Measurements from ENCODE around the gene SPECC1. TPM values are rescaled to one million over a fixed set of nuclear protein-coding genes. Genes with fewer than 3 reads are reported as not detected.
"Not testable (repeated sequence)": the region's sequence is repeated elsewhere in the genome, so short reads cannot be mapped to it uniquely, and the experiment has no call there.

The SPECC1 gene
- total RNA-seq, 1 donor: 48.4 TPM

DNA sequence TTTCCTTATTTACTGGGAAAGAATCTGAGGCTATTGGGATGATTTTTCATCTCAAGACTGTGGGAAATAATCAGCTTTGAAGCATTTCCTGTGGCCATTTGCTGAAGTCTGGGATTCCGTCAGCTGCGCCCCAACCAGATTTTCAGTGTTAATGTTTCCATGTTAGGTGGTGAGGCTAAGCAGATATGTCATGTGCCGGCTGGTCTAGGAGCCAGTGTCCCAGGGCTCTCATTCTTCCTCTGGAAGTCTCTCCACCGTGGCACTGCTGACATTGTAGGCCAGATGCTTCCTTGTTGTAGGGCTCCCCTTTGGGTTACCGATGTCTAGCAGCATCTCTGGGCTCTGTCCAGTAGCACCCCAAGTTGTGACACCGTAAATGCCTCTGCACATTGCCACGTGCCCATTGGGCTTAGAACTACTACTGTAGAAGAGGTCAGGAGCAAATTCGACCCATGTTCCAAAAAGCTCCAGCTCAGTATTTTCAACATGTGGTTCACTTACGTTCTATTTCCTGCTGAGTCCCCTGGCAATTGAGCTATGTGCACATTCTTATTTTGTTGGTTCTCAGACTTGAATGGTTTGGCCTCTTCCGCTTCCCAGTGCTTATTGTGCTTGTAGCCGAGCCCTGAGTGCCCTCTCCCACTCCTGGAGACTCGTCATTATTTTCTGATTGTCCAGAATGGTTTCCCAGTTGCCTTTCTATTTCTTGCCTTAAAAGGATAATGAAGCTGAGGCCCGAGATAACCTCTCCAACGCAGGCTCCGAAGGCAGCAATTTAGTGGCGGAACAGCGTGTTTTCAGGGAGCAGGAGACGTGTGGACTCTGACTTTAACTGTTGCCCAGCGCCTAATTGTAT lies 82.2 kb downstream of the SPECC1 start:
- Histone ChIP-seq H3K4me1 (ENCODE audit: insufficient read depth, low read length) (peaks cover 7% of the 10 kb centered on the region), H3K9me3 (ENCODE audit: low read depth, low read length) (no peaks in the 10 kb centered on the region), H3K4me3 (ENCODE audit: low read length) (no peak overlapping the region), H3K27me3 (ENCODE audit: insufficient read depth, low read length) (no peaks in the 10 kb centered on the region)

DNA sequence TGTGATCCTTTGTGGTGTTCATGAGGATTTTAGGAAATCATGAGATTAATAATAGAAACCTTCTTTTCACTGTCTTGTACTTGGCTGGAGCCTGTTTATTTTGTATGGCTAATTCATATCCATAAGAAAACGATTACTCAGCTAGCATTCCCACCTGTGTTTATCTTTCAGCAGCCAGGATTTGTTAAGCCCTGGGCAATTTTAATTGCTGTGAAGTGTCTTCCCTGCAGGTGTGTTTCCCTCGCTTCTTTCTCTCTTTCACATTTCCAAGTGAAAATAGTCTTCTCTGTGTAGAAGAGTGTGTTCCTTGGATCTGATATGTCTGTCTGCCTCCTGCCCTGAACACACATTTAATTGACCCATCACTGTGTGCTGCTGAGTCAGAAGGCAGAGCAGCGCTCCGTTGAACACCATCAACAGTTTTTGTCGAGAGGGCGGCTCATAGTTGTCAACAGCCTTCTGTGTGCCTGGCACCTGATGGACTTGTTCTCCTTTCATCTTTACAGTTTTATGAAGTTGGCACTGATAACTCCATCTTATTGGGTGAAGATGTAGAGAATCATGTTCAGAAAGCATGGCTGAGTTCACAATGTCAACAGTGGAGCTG lies 83.2 kb downstream of the SPECC1 start:
- Histone ChIP-seq H3K27me3 (ENCODE audit: insufficient read depth, low read length) (no peaks in the 10 kb centered on the region), H3K4me1 (ENCODE audit: insufficient read depth, low read length) (peaks cover 7% of the 10 kb centered on the region), H3K9me3 (ENCODE audit: low read depth, low read length) (no peaks in the 10 kb centered on the region)

DNA sequence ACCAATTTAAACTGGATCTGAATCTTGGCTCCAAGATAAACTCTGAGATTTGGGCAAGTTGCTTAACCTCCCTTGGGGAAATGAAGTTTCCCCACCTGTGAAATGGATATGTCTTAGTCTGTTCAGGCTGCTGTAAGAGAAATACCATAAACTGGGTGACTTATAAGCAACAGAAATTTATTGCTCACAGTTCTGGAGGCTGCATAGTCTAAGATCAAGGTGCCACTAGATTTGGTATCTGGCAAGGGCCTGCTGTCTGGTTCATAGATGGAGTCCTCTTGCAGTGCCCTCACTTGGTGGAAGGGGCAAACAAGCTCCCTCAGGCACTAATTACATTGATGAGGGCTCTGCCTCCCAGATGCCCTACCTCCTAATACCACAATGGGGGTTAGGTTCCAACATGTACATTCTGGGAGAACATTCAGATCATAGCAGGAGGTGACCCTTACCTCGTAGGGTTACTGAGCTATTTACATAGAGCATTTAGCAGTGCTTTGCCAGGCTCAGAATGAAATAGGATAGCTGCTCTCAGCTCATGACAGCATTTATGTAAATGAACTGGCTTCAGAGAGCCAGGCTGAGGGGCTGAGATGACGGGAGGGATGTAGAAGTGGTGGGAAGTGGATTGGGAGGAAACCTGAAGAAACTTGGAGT lies 83.9 kb downstream of the SPECC1 start:
- no peaks in the 10 kb centered on the region for H3K27me3 ChIP-seq (ENCODE audit: insufficient read depth, low read length)
- H3K4me3 ChIP-seq (ENCODE audit: low read length): no peak overlapping the region
- peaks cover 7% of the 10 kb centered on the region for H3K4me1 ChIP-seq (ENCODE audit: insufficient read depth, low read length)

More for the DNA sequence above, 83.2 kb downstream of the SPECC1 start:
- H3K4me3 ChIP-seq (ENCODE audit: low read length): no peak overlapping the region

DNA sequence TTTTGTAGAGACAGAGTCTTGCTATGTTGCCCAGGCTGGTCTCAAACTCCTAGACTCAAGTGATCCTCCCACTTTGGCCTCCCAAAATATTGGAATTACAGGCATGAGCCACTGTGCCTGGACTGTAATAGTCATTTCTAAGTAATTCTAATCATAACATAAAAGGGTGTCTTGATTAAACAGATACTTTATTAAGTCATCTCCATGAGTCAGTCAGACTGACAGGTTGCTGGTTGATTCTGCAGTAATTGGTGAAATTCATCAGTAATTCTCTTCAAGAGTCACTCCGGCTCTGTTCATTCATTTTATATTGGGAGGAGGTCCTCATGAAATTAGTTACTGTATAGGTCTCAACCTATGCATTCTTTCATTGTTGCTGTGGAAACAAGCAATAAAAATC lies 85.6 kb downstream of the SPECC1 start:
- H3K4me3 ChIP-seq (ENCODE audit: low read length): no peak overlapping the region
- H3K27me3 ChIP-seq (ENCODE audit: insufficient read depth, low read length): no peaks in the 10 kb centered on the region
- H3K9me3 ChIP-seq (ENCODE audit: low read depth, low read length): no peaks in the 10 kb centered on the region
- H3K4me1 ChIP-seq (ENCODE audit: insufficient read depth, low read length): peaks cover 3% of the 10 kb centered on the region

More for the DNA sequence above, 83.9 kb downstream of the SPECC1 start:
- no peaks in the 10 kb centered on the region for H3K9me3 ChIP-seq (ENCODE audit: low read depth, low read length)

DNA sequence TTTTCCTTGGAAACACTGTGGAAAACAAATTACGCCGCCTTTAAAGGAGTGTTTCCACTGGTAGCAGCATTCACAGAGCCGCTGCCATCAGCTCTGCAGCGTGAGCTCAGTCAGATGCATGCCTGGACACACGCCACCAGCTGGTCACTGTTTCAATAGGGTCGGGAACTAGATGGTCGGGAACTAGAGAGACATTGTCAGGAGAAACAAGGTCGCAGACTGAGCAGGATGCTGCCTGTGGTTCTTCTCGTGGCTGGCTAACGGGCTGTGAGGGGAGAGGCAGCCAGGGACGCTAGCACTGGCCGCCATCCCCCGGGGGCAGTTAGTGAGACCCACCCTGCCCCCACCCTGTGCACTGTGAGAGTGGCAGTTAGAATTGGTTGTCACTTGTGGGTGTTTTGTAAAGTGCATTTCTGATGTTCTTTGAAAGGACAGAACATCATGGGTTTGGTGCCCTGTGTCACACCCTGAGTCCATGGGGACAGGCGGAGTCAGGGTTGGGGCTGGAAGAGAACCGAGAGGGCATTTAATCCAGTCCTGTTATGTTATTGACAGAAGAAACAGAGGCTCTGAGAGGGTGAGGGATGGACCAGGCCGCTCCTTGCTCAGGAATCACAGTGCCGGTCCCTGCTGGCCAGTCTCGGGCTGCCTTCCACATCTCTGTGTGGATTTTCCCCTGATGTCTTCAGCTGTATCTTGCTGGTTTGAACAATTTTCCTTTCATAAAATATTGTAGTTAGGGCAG lies 86.3 kb downstream of the SPECC1 start:
- no peak overlapping the region for H3K4me3 ChIP-seq (ENCODE audit: low read length)
- H3K9me3 ChIP-seq (ENCODE audit: low read depth, low read length): no peaks in the 10 kb centered on the region
- H3K4me1 ChIP-seq (ENCODE audit: insufficient read depth, low read length): peaks cover 8% of the 10 kb centered on the region
- no peaks in the 10 kb centered on the region for H3K27me3 ChIP-seq (ENCODE audit: insufficient read depth, low read length)

DNA sequence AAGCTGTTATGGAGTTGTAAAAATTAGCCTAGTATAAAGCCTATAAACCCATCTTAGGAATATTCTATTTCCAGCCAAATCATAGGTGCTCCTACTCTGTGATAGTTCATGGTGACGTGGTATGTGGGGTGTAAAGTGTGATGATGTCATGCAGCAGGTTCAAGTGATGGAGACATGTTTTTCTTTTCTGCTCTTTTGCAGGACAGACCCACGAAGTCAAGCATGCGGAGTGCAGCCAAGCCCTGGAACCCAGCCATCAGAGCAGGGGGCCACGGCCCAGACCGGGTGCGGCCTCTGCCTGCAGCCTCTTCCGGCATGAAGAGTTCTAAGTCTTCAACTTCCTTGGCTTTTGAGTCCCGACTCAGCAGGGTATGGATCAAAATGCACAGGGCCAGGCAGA lies 87.3 kb downstream of the SPECC1 start:
- Histone ChIP-seq H3K4me3 (ENCODE audit: low read length) (no peak overlapping the region), H3K9me3 (ENCODE audit: low read depth, low read length) (no peaks in the 10 kb centered on the region), H3K27me3 (ENCODE audit: insufficient read depth, low read length) (no peaks in the 10 kb centered on the region), H3K4me1 (ENCODE audit: insufficient read depth, low read length) (peaks cover 8% of the 10 kb centered on the region)

DNA sequence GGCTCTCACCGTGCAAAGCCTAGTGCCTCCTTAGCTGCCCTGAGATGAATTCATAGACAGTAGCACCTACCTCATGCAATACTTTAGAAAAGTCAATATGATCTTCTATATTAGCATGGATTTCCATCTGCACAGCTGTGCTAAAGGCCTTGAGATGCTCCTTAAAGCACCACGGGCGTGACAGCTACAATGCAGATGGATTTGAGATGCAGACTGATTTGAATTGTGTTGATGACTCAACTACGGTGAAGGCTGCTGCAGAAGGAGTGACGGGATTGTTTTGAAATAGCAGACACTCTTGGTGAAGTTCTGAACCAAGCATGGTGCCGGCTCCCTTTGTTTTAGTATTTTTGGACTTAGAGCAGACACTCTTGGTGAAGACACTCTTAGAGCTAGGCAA lies 88.2 kb downstream of the SPECC1 start:
- H3K4me3 ChIP-seq (ENCODE audit: low read length): no peak overlapping the region
- no peaks in the 10 kb centered on the region for H3K9me3 ChIP-seq (ENCODE audit: low read depth, low read length)
- no peaks in the 10 kb centered on the region for H3K27me3 ChIP-seq (ENCODE audit: insufficient read depth, low read length)

DNA sequence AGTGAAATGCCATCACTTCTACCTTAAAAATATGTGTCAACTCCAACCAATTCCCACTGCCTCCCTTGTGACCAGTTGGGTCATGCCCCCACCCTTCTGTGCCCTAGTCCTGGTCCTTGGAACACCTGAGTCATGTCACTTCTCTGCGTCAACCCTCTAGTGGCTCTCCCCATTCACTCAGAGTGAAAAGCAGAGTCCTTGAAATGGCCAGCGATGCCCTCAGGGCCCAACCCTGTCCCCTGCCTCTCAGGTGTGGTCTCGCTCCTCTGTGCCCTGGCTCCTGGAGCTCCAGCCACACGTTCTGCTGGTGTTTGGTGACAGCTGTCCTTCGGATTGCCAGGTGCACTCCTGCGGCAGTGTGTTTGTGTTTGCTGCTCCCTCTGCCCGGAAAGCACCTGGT lies 89.2 kb downstream of the SPECC1 start:
- Histone ChIP-seq H3K27me3 (ENCODE audit: insufficient read depth, low read length) (no peaks in the 10 kb centered on the region), H3K4me3 (ENCODE audit: low read length) (no peak overlapping the region), H3K4me1 (ENCODE audit: insufficient read depth, low read length) (peaks cover 8% of the 10 kb centered on the region), H3K9me3 (ENCODE audit: low read depth, low read length) (no peaks in the 10 kb centered on the region)

More for the DNA sequence above, 88.2 kb downstream of the SPECC1 start:
- H3K4me1 ChIP-seq (ENCODE audit: insufficient read depth, low read length): peaks cover 8% of the 10 kb centered on the region

DNA sequence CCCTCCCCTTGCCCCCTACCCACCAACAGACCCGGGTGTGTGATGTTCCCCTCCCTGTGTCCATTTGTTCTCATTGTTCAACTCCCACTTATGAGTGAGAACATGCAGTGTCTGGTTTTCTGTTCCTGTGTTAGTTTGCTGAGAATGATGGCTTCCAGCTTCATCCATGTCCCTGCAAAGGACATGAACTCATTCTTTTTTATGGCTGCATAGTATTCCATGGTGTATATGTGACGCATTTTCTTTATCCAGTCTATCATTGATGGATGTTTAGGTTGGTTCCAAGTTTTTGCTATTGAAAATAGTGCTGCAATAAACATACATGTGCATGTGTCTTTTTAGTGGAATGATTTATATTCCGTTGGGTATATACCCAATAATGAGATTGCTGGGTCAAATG lies 91.6 kb downstream of the SPECC1 start:
- H3K4me3 ChIP-seq (ENCODE audit: low read length); H3K9me3 ChIP-seq (ENCODE audit: low read depth, low read length); H3K4me1 ChIP-seq (ENCODE audit: insufficient read depth, low read length); H3K27me3 ChIP-seq (ENCODE audit: insufficient read depth, low read length): not testable (repeated sequence)

DNA sequence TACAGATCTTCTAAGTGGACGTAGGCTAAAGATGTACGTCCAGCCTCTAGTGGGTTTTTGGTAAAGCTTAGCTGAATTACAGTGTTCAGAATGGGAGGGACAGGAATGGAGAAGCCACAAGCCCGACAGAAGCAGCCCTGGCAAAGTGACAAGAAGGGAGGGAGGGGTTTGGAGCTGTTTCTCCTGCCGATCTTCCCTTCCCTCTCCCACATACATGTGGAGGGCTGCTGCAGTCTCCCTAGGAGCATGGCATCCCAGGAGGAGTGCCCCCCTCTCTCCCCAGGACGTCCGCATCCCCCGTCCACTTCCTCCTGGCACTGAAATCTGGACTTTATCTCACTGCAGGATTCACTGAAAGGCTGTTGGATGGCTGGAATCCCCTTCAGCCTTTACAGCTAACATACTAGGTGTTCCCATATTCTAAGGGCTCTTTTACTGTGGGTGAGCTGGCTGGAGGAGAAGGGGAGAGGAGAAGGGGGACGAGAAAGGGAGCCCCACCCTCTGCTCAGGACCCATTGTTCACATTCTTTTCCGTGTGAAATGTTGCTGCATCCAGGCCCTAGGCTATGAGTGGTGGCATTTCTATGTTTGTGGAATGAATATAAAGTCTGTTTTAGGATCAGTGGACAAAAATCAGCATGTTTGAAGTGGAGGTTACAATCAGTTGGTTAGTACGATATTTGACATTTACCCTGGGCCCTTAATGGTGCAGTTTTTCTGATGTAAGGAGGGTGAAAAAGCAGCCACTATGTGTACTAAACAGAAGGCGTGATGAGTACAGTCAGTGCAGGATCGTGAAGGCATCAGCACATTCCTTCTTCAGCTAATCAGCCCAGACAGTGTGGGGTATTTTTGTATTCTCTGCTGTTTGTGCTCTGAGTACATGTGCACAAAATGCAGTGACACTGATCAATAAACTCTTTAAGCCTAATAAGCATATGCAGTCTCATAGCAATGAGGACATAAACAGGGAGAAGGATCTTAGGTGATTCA lies 94.6 kb downstream of the SPECC1 start:
- Histone ChIP-seq H3K9me3 (ENCODE audit: low read depth, low read length) (no peaks in the 10 kb centered on the region), H3K27me3 (ENCODE audit: insufficient read depth, low read length) (no peaks in the 10 kb centered on the region), H3K4me3 (ENCODE audit: low read length) (no peak overlapping the region), H3K4me1 (ENCODE audit: insufficient read depth, low read length) (peaks cover 8% of the 10 kb centered on the region)

DNA sequence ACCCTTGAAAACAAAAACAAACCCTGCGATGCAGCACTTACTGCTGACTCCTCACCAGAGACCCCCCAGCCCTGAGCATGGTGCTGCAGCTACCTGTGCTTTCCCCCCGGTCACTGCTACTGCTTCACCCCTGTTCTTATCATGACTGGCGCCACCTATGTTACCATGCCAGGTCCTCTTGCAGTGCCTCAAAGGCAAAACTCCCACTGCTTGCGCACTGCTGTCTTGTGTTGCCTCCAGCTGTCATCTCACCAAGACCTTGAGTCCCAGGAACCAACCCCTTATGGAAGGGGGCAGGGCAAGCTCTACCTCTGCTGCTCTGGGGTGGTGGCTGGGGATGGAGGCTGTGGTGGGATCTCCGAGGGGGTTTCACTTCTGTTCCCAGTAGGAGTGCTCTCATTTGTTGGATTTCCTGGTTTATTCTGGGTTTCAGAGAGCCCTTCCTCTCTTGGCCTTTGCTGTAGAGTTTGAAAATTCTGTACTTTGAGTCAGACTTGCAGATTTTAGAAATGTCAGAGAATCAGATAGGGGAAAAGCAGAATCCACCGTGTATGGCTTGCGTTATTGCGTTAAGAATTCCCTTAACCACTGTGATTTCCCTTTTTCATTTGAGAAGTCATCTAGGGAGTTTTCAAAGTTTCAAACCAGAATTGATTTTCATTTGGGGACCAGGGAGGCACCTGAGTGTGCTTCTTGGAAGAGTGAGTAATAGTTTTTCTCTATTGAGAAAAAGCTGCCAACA lies 96.6 kb downstream of the SPECC1 start:
- H3K9me3 ChIP-seq (ENCODE audit: low read depth, low read length): no peaks in the 10 kb centered on the region
- H3K27me3 ChIP-seq (ENCODE audit: insufficient read depth, low read length): no peaks in the 10 kb centered on the region
- H3K4me3 ChIP-seq (ENCODE audit: low read length): no peak overlapping the region
- no peaks in the 10 kb centered on the region for H3K4me1 ChIP-seq (ENCODE audit: insufficient read depth, low read length)

DNA sequence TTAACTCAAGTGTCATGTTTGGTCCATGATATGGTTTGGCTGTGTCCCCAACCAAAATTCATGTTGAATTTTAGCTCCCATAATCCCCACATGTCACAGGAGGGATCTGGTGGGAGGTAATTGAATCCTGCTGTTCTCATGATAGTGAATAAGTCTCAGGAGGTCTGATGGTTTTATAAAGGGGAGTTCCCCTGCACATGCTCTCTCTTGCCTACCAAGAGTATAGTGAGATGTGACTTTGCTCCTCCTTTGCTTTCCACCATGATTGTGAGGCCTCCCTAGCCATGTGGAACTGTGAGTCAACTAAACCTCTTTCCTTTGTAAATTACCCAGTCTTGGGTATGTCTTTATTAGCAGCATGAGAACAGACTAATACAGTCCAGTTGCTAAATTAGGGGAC lies 97.3 kb downstream of the SPECC1 start:
- H3K4me3 ChIP-seq (ENCODE audit: low read length); H3K4me1 ChIP-seq (ENCODE audit: insufficient read depth, low read length); H3K9me3 ChIP-seq (ENCODE audit: low read depth, low read length); H3K27me3 ChIP-seq (ENCODE audit: insufficient read depth, low read length): not testable (repeated sequence)

DNA sequence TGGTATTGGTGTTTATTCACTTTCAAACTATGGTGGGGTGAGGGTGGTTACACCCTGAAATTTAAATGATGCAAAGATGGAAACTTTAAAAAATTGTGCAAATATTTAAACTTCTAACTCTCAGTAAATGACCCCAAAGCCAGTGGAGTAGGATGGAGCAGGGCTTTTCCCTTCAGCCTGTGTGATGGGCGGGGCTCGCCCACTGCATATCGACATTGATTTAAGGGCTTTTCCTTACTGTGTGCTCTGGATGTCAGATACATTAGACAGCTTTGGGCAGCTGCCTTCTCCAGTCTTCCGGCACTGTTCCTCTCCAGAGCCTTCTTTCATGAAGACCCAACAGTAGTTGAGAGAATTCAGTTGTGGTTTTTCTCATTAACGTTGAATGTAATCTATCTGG lies 99.9 kb downstream of the SPECC1 start:
- no peaks in the 10 kb centered on the region for H3K9me3 ChIP-seq (ENCODE audit: low read depth, low read length)
- H3K4me3 ChIP-seq (ENCODE audit: low read length): no peak overlapping the region
- no peaks in the 10 kb centered on the region for H3K27me3 ChIP-seq (ENCODE audit: insufficient read depth, low read length)
- no peaks in the 10 kb centered on the region for H3K4me1 ChIP-seq (ENCODE audit: insufficient read depth, low read length)

Measured in mononuclear cell (primary cell).